ENCODE measurements around the gene SPTBN1. TPM values are rescaled to one million over a fixed set of nuclear protein-coding genes. Genes with fewer than 3 reads are reported as not detected.

Gene SPTBN1
- total RNA-seq, 1 donor from 2014 or later: 554 TPM

GRCh38 chr2:54649191-54649590 lies 193.1 kb downstream of the SPTBN1 start:
- intact Hi-C loops (cut with DNase I): no loop called here
- DNase-seq (ENCODE audit: low spot score): no peak

- intact Hi-C loops (cut with DNase I): loop anchor here (5.0 kb wide), 1 partner anchor 127 kb away; no protein-coding TSS in a partner anchor
- DNase-seq (ENCODE audit: low spot score): no peak
Measured at GRCh38 chr2:54649633-54650032, 193.5 kb downstream of the SPTBN1 start.

DNA sequence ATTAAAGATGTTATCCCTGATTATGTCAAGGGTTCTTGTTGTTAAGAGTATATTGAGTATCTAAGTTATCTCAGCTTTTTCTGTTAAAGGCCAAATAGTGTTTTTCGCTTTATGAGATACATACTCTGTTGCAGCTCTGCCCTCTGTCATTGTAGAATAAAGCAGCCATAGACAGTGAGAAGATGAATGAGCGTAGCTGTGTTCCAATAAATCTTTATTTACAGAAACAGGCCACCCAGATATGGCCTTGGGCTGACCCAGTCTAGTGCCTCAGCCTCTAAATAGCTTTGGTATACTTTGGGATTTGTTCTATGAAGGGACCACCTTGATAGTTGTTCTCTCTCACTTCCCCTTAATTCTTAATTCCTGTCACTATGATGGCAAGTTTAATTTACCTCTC lies 194.5 kb downstream of the SPTBN1 start:
- intact Hi-C loops (cut with DNase I): loop anchor here (5.0 kb wide), 1 partner anchor 128 kb away; no protein-coding TSS in a partner anchor
- DNase-seq (ENCODE audit: low spot score): no peak

DNA sequence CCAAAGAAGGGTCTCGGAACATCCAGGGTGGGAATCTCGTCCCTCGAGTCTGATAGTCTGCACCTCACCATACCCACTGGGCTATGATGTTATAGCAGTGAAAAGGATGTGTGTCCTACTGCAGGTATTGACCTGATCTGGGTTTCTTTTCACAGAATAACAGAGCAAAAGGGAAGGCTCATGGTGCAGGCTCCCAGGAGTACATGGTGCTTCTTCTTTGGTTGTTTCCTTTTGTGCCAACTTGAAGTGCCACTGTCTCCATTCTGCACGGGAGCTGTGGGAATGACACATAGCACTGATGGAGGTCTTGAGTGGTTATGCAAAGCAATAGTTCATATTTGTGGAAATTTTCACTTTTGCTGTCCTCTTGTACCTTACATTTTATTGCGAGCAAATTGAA lies 195.2 kb downstream of the SPTBN1 start:
- intact Hi-C loops (cut with DNase I): loop anchor here (5.0 kb wide), 1 partner anchor 129 kb away; no protein-coding TSS in a partner anchor
- DNase-seq (ENCODE audit: low spot score): no peak

- intact Hi-C loops (cut with DNase I): loop anchor here (5.0 kb wide), 1 partner anchor 130 kb away; no protein-coding TSS in a partner anchor
- DNase-seq (ENCODE audit: low spot score): no peak
Measured at GRCh38 chr2:54652540-54652939, 196.4 kb downstream of the SPTBN1 start.

- intact Hi-C loops (cut with DNase I): loop anchor here (5.0 kb wide), 1 partner anchor 131 kb away; no protein-coding TSS in a partner anchor
- no peak for DNase-seq (ENCODE audit: low spot score)
Measured at GRCh38 chr2:54653572-54654204, 197.6 kb downstream of the SPTBN1 start.

DNA sequence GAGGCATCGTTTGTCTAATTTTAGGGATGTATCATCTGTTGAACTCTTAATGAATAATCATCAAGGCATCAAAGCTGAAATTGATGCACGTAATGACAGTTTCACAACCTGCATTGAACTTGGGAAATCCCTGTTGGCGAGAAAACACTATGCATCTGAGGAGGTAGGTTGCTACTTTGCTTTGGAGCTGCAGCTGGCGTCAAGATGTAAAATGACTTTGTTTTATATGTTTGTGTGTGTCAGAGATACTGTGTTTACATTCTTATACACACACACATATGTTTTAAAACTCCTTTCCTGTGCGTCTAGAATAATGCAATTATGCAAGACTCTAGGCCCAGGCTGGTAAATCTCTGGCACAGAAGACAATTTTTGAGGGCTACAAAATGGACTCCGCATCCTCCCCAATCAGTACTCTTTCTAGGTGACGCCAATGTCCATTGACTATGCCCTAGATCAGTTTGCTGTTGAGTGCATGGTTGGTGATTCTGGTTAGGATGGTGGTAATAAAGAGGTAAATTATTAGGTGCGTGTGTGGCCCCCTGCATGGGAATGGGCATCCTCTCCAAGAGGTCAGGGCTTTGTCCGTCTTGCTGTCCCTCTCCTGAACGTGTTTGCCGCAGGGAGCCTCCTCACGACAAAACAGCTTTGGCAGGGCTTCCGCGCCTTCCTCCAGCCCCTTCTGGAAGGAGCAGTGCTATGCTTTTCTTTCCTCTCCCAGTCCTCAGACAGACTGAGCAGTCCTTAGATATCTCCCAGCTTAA lies 199.1 kb downstream of the SPTBN1 start:
- DNase-seq (ENCODE audit: low spot score): no peak
- intact Hi-C loops (cut with DNase I): no loop called here

GRCh38 chr2:54656863-54657262 lies 200.7 kb downstream of the SPTBN1 start:
- DNase-seq (ENCODE audit: low spot score): no peak
- intact Hi-C loops (cut with DNase I): no loop called here

- no peak for DNase-seq (ENCODE audit: low spot score)
- intact Hi-C loops (cut with DNase I): no loop called here
Measured at GRCh38 chr2:54657664-54658083, 201.5 kb downstream of the SPTBN1 start.

- no peak for DNase-seq (ENCODE audit: low spot score)
- intact Hi-C loops (cut with DNase I): no loop called here
Measured at GRCh38 chr2:54658564-54659071, 202.5 kb downstream of the SPTBN1 start.

DNA sequence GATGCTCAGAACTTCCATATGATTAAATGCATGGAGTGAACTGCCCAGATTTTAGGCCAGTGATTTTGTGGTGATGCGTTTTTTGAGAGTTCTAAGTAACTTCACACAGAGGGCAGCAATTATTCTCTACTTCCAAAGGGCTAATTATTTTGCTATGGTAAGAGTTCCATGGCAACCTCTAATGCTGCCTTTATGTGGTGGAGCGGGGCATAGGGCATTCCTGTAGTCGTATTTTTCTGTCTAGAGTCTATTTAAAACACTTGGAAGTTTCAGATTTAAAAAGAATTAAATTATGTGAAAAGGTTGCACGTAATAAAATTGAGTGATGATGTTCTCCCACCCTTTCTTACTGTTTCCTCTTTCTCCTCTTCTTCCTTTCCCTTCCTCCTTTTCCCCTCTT lies 203.4 kb downstream of the SPTBN1 start:
- no peak for DNase-seq (ENCODE audit: low spot score)
- intact Hi-C loops (cut with DNase I): no loop called here

DNA sequence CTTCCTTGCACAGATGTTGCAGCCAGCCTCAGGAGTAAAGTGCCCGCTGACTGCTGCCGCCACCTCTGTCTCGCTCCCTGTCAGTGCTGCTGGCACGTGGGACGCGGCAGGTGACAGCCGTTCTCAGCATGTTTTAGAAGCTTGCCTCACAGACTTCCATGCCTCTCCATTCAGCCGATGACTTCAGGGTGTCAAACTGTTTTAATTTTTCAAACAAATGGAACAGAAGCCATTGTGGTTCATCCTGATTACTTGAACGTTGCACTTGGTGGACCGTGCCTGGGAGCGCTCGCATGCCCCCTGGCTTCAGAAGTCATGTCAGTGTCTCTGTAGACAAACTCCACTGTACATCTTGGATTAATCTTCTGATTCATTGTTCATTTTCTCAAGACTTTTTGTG lies 204.6 kb downstream of the SPTBN1 start:
- intact Hi-C loops (cut with DNase I): no loop called here
- no peak for DNase-seq (ENCODE audit: low spot score)

- no peak for DNase-seq (ENCODE audit: low spot score)
- intact Hi-C loops (cut with DNase I): no loop called here
Measured at GRCh38 chr2:54663424-54664030, 207.4 kb downstream of the SPTBN1 start.

- intact Hi-C loops (cut with DNase I): no loop called here
- no peak for DNase-seq (ENCODE audit: low spot score)
Measured at GRCh38 chr2:54664238-54664786, 208.2 kb downstream of the SPTBN1 start.

- intact Hi-C loops (cut with DNase I): no loop called here
- no peak for DNase-seq (ENCODE audit: low spot score)
Measured at GRCh38 chr2:54665436-54665856, 209.3 kb downstream of the SPTBN1 start.

GRCh38 chr2:54666131-54666633 lies 210.1 kb downstream of the SPTBN1 start:
- no peak for DNase-seq (ENCODE audit: low spot score)
- intact Hi-C loops (cut with DNase I): no loop called here

DNA sequence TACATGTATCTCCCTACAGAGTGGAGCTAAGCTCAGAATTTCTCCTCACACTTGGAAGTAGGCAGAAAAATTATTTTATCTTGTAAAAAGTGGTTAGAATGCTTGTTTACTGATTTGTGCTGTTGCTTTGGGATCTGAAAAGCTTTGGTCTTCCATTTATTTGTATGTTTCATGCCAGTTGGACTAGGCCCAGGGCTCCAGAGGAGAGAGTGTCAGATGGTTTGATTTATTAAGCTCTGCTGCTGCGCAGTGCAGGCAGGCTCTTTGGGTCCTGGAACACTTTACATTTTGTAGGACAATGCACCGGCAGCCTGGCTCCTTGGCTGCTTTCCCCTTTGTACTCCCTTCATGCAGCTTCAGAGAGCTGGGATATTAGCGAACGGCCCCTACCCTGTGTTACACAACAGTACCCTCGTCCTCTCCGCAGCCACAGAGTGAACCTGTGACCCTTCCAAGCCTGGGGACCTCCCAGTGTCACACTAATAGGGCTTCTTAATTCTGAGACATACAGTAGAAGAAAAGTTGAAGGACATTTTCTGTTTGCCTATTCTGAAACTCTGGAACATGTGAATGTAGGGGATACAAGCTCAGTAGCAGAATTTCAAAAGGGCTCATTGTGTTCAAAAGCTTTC lies 210.6 kb downstream of the SPTBN1 start:
- intact Hi-C loops (cut with DNase I): no loop called here
- DNase-seq (ENCODE audit: low spot score): no peak

DNA sequence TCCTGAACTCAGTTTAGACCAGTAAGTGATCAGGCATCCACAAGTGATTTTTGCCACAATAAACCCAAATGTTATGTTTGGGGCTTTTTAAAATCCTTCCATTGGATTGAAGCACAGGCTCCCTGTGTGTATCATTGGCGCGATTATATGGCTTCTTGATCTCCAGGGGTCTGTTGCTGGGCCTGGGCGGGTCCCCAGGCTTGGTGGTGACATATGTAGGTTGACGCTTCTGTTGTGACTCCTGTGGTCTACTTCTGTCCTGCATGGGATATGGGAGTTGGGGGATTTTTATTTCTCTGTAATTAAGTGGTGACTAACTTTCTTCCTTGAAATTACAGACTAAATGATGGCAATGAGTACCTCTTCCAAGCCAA lies 211.1 kb downstream of the SPTBN1 start:
- no peak for DNase-seq (ENCODE audit: low spot score)
- intact Hi-C loops (cut with DNase I): no loop called here
